NB4 (cell line): Measurements from ENCODE around the gene IL1RL2.

ENCODE experiments used
- CTCF ChIP-seq: IDR thresholded peaks from one replicate; pipeline ENCODE4 v1.5.1; 2012; ENCODE audit warnings: low read depth, low read length
- MAX ChIP-seq: IDR thresholded peaks from 2 replicates; pipeline ENCODE4 v1.6.1; 2011; ENCODE audit warnings: low read depth, low read length
- MYC ChIP-seq: IDR thresholded peaks from 2 replicates; pipeline ENCODE4 v1.6.1; 2011; ENCODE audit warnings: low read depth, low read length
- POLR2A ChIP-seq: IDR thresholded peaks from 2 replicates; pipeline ENCODE4 v1.6.1; 2011; ENCODE audit warnings: mild to moderate bottlenecking; ENCODE audit not compliant: insufficient read length; ENCODE audit errors: extremely low read depth

- no peak for TF ChIP-seq CTCF
- no peak for TF ChIP-seq MAX
- TF ChIP-seq POLR2A: no peak
- TF ChIP-seq MYC: no peak
Observed at GRCh38 chr2:102179788-102180686, 6.8 kb upstream of the IL1RL2 start.
